AG04449 (cell line): ENCODE measurements around the gene HEMK1.

Experiments used
- CTCF ChIA-PET: fragments of 350-600 bp; formaldehyde crosslinking; extraction: SDS; loops from one replicate; lab custom pipeline; 2021; ENCODE audit warnings: antibody characterized with exemption; lab: Yijun Ruan, JAX
- POLR2A ChIA-PET: fragments of 400-600, 350-600 bp; formaldehyde crosslinking; extraction: SDS; loops from one replicate; lab custom pipeline; 2020; ENCODE audit warnings: antibody characterized with exemption, inconsistent platforms; lab: Yijun Ruan, JAX
- DNase-seq: peaks from one replicate; pipeline ENCODE4 v3.0.0-alpha.2; 2010; ENCODE audit warnings: low read depth, low spot score
- H3K4me3 ChIP-seq: 2 replicates; pipeline ENCODE4 v1.5.1; 2011; ENCODE audit warnings: low read depth, mild to moderate bottlenecking, control low read depth, low read length
- CTCF ChIP-seq: IDR thresholded peaks from one replicate; pipeline ENCODE4 v1.5.1; 2011; ENCODE audit warnings: mild to moderate bottlenecking, moderate library complexity, low read length, control low read depth, inconsistent platforms; ENCODE audit not compliant: insufficient read depth; ENCODE audit errors: missing control alignments

Gene HEMK1

GRCh38 chr3:50620820-50621219 lies 51.5 kb downstream of the HEMK1 start:
- no peak overlapping the region for H3K4me3 ChIP-seq
- no peak for DNase-seq
- TF ChIP-seq CTCF, result no peak
- ChIA-PET POLR2A (interaction anchor here (1.0 kb wide), 1 partner anchor 765 kb away, joined by 3 read pairs; no protein-coding TSS in a partner anchor), CTCF (interaction anchor here (0.9 to 14.8 kb wide), 3 partner anchors 32 to 769 kb away, joined by 3 to 819 read pairs (median 4); partner anchors contain the start of genes C3orf18 and HEMK1)

DNA sequence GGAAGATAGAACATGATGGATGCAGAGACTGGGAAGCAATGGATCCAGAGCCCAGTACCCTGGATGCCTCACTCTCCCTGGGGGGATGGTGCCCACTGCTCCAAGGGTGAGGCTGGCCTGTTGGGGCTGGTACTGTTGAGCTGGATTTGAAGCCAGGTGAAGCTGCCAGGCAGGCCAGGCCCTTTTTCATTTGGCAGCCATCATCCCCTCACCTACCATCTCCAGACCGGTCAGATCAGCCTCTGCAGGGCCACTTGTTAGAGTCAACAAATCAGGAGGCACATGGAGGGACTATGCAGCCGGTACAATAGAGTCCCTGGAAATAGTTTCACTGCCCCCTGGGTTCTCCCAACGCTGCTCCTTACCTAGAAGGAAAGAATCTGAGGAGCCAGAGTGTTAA lies 53.6 kb downstream of the HEMK1 start:
- no peak for TF ChIP-seq CTCF
- no peak overlapping the region for H3K4me3 ChIP-seq
- no peak for DNase-seq
- ChIA-PET CTCF (interaction anchor here (0.9 to 2.9 kb wide), 4 partner anchors 8 to 767 kb away, joined by 3 to 8 read pairs (median 6); no protein-coding TSS in a partner anchor), POLR2A (no interaction called here)

DNA sequence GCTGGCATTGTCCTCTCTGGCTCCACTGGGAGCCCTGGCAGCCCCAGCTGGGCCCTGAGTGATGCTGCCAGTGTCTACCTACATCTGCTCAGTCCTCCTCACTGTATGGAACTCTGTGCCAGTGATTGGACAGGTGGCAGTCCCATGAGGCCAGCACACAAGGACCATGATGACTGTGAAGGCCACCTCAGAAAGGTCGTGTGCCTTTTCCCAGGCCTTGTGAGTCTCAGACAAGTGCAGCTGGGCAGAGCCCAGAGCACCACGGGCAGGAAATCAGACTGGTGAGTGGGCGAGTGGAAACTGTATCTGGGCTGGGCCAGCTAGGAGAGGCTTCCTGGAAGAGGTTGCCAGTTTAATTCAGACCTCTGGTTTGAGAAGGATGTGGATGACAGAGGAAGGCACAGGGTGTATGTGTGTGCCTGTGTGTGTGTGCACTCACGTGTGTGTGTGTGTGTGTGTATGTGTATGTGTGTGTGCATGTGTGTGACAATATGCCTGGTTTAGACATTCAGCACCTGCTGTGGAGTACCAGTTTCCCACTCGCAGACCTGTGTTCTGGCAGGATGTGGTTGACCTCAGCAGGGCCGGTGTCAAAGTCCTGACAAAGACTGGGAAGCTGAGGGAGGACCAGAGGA lies 54.6 kb downstream of the HEMK1 start:
- H3K4me3 ChIP-seq, result no peak overlapping the region
- no peak for TF ChIP-seq CTCF
- POLR2A ChIA-PET, result no interaction called here
- CTCF ChIA-PET, result interaction anchor here (1.9 to 2.9 kb wide), 2 partner anchors 9 to 766 kb away, joined by 7 to 8 read pairs; no protein-coding TSS in a partner anchor
- DNase-seq, result no peak

DNA sequence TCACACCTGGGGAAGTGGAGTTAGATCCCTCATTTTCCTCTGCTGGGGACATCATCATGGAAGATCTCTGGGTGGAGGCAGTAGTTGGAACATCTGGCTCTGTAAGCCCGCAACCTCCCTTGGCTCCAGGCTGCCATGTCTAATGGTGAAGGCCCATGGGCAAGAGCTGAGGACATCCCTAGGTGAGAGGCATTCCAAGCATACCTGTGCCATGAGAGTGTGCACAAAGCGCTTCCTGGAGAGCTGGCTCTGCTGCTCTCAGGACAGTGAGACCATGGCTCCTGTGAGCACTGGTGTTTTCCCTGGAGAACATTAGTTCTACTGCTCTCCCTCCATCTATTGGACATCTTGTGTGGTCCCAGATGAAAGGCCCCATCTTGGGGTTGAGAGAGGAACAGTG lies 55.3 kb downstream of the HEMK1 start:
- CTCF ChIA-PET, result interaction anchor here (2.9 kb wide), 1 partner anchor 10 kb away, joined by 8 read pairs; no protein-coding TSS in a partner anchor

GRCh38 chr3:50625231-50626182 lies 56.2 kb downstream of the HEMK1 start:
- ChIA-PET POLR2A (no interaction called here), CTCF (interaction anchor here (2.9 to 8.5 kb wide), 2 partner anchors 10 to 11 kb away, joined by 8 to 108 read pairs; partner anchors contain the start of genes CISH and MAPKAPK3)
- no peak for TF ChIP-seq CTCF
- H3K4me3 ChIP-seq, result no peak overlapping the region
- DNase-seq, result no peak

More for the DNA sequence above, 55.3 kb downstream of the HEMK1 start:
- POLR2A ChIA-PET, result no interaction called here
- no peak overlapping the region for H3K4me3 ChIP-seq
- no peak for DNase-seq
- no peak for TF ChIP-seq CTCF

DNA sequence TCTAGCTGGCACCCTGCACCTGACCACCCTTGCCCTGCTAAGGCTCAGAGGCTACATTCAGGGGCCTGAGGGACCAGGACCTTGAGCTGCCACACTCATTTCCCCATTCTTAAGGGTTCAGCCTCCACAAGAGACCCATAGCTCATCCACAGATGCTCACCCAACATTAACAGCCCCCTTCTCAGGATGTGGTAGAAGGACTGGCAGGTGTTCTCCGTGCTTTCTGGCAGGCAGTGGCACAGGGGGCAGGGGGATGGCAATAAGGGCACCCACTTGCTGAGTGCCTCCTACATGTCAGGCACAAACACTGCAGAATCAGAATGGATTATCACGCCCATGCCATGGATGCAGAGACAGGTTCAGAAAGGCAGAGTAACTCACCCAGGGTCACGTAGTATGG lies 57.1 kb downstream of the HEMK1 start:
- ChIA-PET CTCF (interaction anchor here (8.5 kb wide), 1 partner anchor 10 kb away, joined by 108 read pairs; the partner anchor contains the start of genes CISH and MAPKAPK3), POLR2A (interaction anchor here (1.5 kb wide), 1 partner anchor 12 kb away, joined by 5 read pairs; no protein-coding TSS in a partner anchor)
- no peak overlapping the region for H3K4me3 ChIP-seq
- no peak for TF ChIP-seq CTCF
- no peak for DNase-seq
